ENCODE data around the gene DDX27.

- no peak for TF ChIP-seq RAD21 (IDR thresholded peaks at IDR 0.05)
- no peak for TF ChIP-seq CTCF (IDR thresholded peaks at IDR 0.05; ENCODE audit: low read depth, low read length, missing input control)
- no peak for TF ChIP-seq ATF3 (IDR thresholded peaks at IDR 0.05)
- TF ChIP-seq GABPA (IDR thresholded peaks at IDR 0.05 in 1 of 2, conservative IDR thresholded peaks at IDR 0.05 in 1 of 2): no peak
- no peak for TF ChIP-seq TAF1 (conservative IDR thresholded peaks at IDR 0.05)
- no peak for TF ChIP-seq MAX (IDR thresholded peaks at IDR 0.05)
- TF ChIP-seq REST (IDR thresholded peaks at IDR 0.05): no peak
- no peak for TF ChIP-seq EGR1 (IDR thresholded peaks at IDR 0.05; ENCODE audit: low read depth in 2 of 2)
- no peak for TF ChIP-seq YY1 (IDR thresholded peaks at IDR 0.05)
- TF ChIP-seq ZBTB33 (IDR thresholded peaks at IDR 0.05): no peak
- no peak for TF ChIP-seq JUND (IDR thresholded peaks at IDR 0.05)
- no peak for TF ChIP-seq RXRA (IDR thresholded peaks at IDR 0.05)
- TF ChIP-seq SP1 (IDR thresholded peaks at IDR 0.05): no peak
These were observed 51.5 kb downstream of the DDX27 start for GRCh38 chr20:49270736-49271135.
